Keratinocyte (primary cell): ENCODE data around the gene APLP2. TPM values are rescaled to one million over a fixed set of nuclear protein-coding genes. Genes with fewer than 3 reads are reported as not detected.

Source experiments
- DNase-seq: peaks from one replicate; pipeline ENCODE4 v3.0.0-alpha.2; 2011; ENCODE audit warnings: low read depth, missing footprints, low spot score
- FAIRE-seq: peaks from 2 replicates; lab custom pipeline; 2011; peaks lifted over from hg19 to GRCh38; lab: Jason Lieb, UNC
- H2AFZ ChIP-seq: 2 replicates; pipeline ENCODE4 v1.6.0; 2012; ENCODE audit warnings: low read length, control low read depth, inconsistent platforms; ENCODE audit not compliant: control insufficient read depth
- H3K27ac ChIP-seq: 2 replicates; pipeline ENCODE4 v1.5.1; 2011; ENCODE audit warnings: low read length; ENCODE audit not compliant: control insufficient read depth, insufficient read depth
- H3K27me3 ChIP-seq: 3 replicates; pipeline ENCODE4 v1.6.0; 2011; ENCODE audit warnings: low read length; ENCODE audit not compliant: control insufficient read depth, insufficient read depth; ENCODE audit errors: extremely low read depth
- H3K36me3 ChIP-seq, 2 experiments: 2 replicates in 1 of 2; 3 replicates in 1 of 2; pipeline ENCODE4 v1.5.1; 2011; ENCODE audit warnings: low read length in 2 of 2, mild to moderate bottlenecking in 1 of 2; ENCODE audit not compliant: control insufficient read depth in 2 of 2, insufficient read depth in 2 of 2; ENCODE audit errors: extremely low read depth in 1 of 2
- H3K4me1 ChIP-seq: 3 replicates; pipeline ENCODE4 v1.5.1; 2011; ENCODE audit warnings: low read length; ENCODE audit not compliant: control insufficient read depth, insufficient read depth; ENCODE audit errors: extremely low read depth
- H3K4me2 ChIP-seq: 3 replicates; pipeline ENCODE4 v1.6.0; 2011; ENCODE audit warnings: low read depth, low read length; ENCODE audit not compliant: control insufficient read depth, insufficient read depth; ENCODE audit errors: extremely low read depth
- H3K4me3 ChIP-seq, 3 experiments: fragments of 200-600 bp in 1 of 3; sonication (generic) in 1 of 3; 2 replicates in 2 of 3; 3 replicates in 1 of 3; pipeline ENCODE4 v1.5.1; 2011 to 2016; ENCODE audit warnings: low read length in 3 of 3, mild to moderate bottlenecking in 3 of 3, control low read depth in 2 of 3, inconsistent platforms in 1 of 3, low read depth in 1 of 3, mixed read lengths in 1 of 3, mixed run types in 1 of 3, moderate library complexity in 1 of 3; ENCODE audit not compliant: control insufficient read depth in 2 of 3, insufficient read depth in 2 of 3; ENCODE audit errors: extremely low read depth in 1 of 3
- H3K79me2 ChIP-seq: 2 replicates; pipeline ENCODE4 v1.6.0; 2012; ENCODE audit warnings: low read length; ENCODE audit not compliant: control insufficient read depth, insufficient read depth
- H3K9ac ChIP-seq: 3 replicates; pipeline ENCODE4 v1.6.0; 2011; ENCODE audit warnings: low read length; ENCODE audit not compliant: control insufficient read depth, insufficient read depth; ENCODE audit errors: extremely low read depth
- H3K9me1 ChIP-seq: 3 replicates; pipeline ENCODE4 v1.6.0; 2011; ENCODE audit warnings: low read length; ENCODE audit not compliant: control insufficient read depth, insufficient read depth; ENCODE audit errors: extremely low read depth
- H3K9me3 ChIP-seq: 2 replicates; pipeline ENCODE4 v1.5.1; 2012; ENCODE audit warnings: low read depth, low read length; ENCODE audit not compliant: control insufficient read depth
- H4K20me1 ChIP-seq: 3 replicates; pipeline ENCODE4 v1.6.0; 2011; ENCODE audit warnings: low read length; ENCODE audit not compliant: control insufficient read depth, insufficient read depth; ENCODE audit errors: extremely low read depth
- CTCF ChIP-seq, 3 experiments: IDR thresholded peaks in 1 of 3; conservative IDR thresholded peaks in 1 of 3; optimal IDR thresholded peaks in 1 of 3; 2 replicates in 2 of 3; 3 replicates in 1 of 3; pipeline versions ENCODE3 to v1.5.1; 2011; ENCODE audit warnings: low read length in 3 of 3, mild to moderate bottlenecking in 3 of 3, moderate library complexity in 2 of 3, control low read depth in 1 of 3, inconsistent platforms in 1 of 3; ENCODE audit not compliant: insufficient read depth in 2 of 3; ENCODE audit errors: extremely low read depth in 1 of 3
- EZH2 ChIP-seq: IDR thresholded peaks from one replicate; pipeline ENCODE4 v1.6.1; 2012; ENCODE audit warnings: inconsistent platforms, mild to moderate bottlenecking, low read length, moderate library complexity
- dilution Hi-C: fragments of 300-500 bp; cut with MboI; formaldehyde crosslinking; loops from one replicate; pipeline ENCODE4 v1.7.0; 2020; ENCODE audit warnings: low sequenced_read_pairs; ENCODE audit not compliant: extremely low pct_ligation_motif_present
- polyA plus RNA-seq, 5 experiments: library from polyadenylated mRNA; depleted of rRNA in 3 of 5; stranded (reverse) in 3 of 5; stranded (forward) in 1 of 5; unstranded in 1 of 5; fragments of >200 nt; gene quantifications; 1 replicate in 1 of 5; 2 replicates in 3 of 5; 3 replicates in 1 of 5; pipeline versions ENCODE4 v1.2.1 to v1.2.3, GENCODE V29; 2011 to 2012; ENCODE audit warnings: missing spikeins in 2 of 5, low read depth in 1 of 5, low replicate concordance in 1 of 5

APLP2 gene
- polyA plus RNA-seq, 1 donor (not counting 4 experiments of a cell fraction or from before 2014, with no cell fraction given): 531 TPM

- no peak overlapping the region for H2AFZ ChIP-seq
- H3K27me3 ChIP-seq: no peaks in the 10 kb centered on the region
- H3K4me1 ChIP-seq: peaks cover 15% of the 10 kb centered on the region
- no peaks in the 10 kb centered on the region for H3K9me3 ChIP-seq
- H3K27ac ChIP-seq: peak overlapping the region; percentile 61
- dilution Hi-C loops: loop anchor here (25.0 kb wide), 1 partner anchor 209 kb away; no protein-coding TSS in a partner anchor
- H3K79me2 ChIP-seq: no peaks in the 10 kb centered on the region
- H3K9ac ChIP-seq: peak overlapping the region; percentile 48
- TF ChIP-seq EZH2 (no peak), CTCF (optimal IDR thresholded peaks at IDR 0.05 in 1 of 3, IDR thresholded peaks at IDR 0.05 in 1 of 3, conservative IDR thresholded peaks at IDR 0.05 in 1 of 3; ENCODE audit: extremely low read depth in 1 of 3, insufficient read depth in 2 of 3, low read length in 3 of 3) (peak; percentile 67 to 81 (median 68))
- peaks cover 5% of the 10 kb centered on the region for H4K20me1 ChIP-seq
- H3K4me2 ChIP-seq: peak overlapping the region; percentile 27
- DNase-seq (peak; percentile 80), FAIRE-seq (peak; percentile 70)
- peaks cover 2% of the 10 kb centered on the region for H3K9me1 ChIP-seq
- H3K4me3 ChIP-seq: no peak overlapping the region
- peaks cover 21 to 28% of the 10 kb centered on the region in 2 experiments for H3K36me3 ChIP-seq
Observed at GRCh38 chr11:130145975-130146776, 76.5 kb downstream of the APLP2 start.

DNA sequence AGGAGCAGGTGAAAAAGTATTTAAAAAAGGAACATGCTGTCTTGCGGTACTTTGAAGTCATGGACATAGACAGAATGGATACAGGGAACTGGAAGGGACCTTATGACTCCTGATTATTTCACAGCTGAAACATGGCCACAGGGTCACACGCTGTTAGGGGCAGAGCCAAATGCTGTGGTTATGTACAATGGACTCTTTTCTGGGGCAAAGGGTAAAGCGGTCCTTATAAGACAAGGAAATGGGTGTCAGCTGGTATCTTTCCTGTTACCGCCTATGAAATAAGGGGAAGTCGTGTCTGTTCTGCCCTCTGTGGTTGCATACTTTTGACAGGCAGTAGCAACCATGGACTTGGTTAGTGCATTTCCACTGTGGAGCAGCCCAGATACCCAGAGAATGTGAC, 77.1 kb downstream of the APLP2 start:
- no peak for FAIRE-seq
- H3K4me3 ChIP-seq: no peak overlapping the region
- no peak overlapping the region for H3K27ac ChIP-seq
- H4K20me1 ChIP-seq: peaks cover 5% of the 10 kb centered on the region
- H3K79me2 ChIP-seq: no peaks in the 10 kb centered on the region
- dilution Hi-C loops: loop anchor here (25.0 kb wide), 1 partner anchor 209 kb away; no protein-coding TSS in a partner anchor
- no peak for DNase-seq
- TF ChIP-seq CTCF (optimal IDR thresholded peaks at IDR 0.05 in 1 of 3, IDR thresholded peaks at IDR 0.05 in 1 of 3, conservative IDR thresholded peaks at IDR 0.05 in 1 of 3; ENCODE audit: extremely low read depth in 1 of 3, insufficient read depth in 2 of 3, low read length in 3 of 3) (no peak), EZH2 (no peak)
- peaks cover 19 to 23% of the 10 kb centered on the region in 2 experiments for H3K36me3 ChIP-seq
- peaks cover 2% of the 10 kb centered on the region for H3K9me1 ChIP-seq
- no peak overlapping the region for H3K4me2 ChIP-seq
- H2AFZ ChIP-seq: no peak overlapping the region
- no peaks in the 10 kb centered on the region for H3K27me3 ChIP-seq
- no peak overlapping the region for H3K9ac ChIP-seq
- no peaks in the 10 kb centered on the region for H3K9me3 ChIP-seq
- H3K4me1 ChIP-seq: peaks cover 15% of the 10 kb centered on the region
